CD4-positive, alpha-beta T cell (primary cell): Measurements from ENCODE around the gene CYP19A1. TPM values are rescaled to one million over a fixed set of nuclear protein-coding genes. Genes with fewer than 3 reads are reported as not detected.

Source experiments
- ATAC-seq: fragments of 200-7000 bp; cut with Tn5 transposase; one replicate; pipeline ENCODE4 v1.10.0; 2022; ENCODE audit warnings: mild to moderate bottlenecking; ENCODE audit not compliant: poor library complexity
- CTCF ChIA-PET: fragments of 350-600 bp; sonication (Branson Sonifier 250); formaldehyde crosslinking; loops from one replicate; lab custom pipeline; 2021; ENCODE audit warnings: antibody characterized with exemption, inconsistent platforms; lab: Charles Lee
- POLR2A ChIA-PET: fragments of 350-600 bp; sonication (Branson Sonifier 250); formaldehyde crosslinking; loops from one replicate; lab custom pipeline; 2021; ENCODE audit warnings: antibody characterized with exemption, inconsistent platforms; lab: Charles Lee
- DNase-seq, 14 experiments: peaks; one replicate each; pipeline ENCODE4 v3.0.0-alpha.2; 2013 to 2020; ENCODE audit warnings: mixed read lengths in 2 of 14
- H3K27ac ChIP-seq, 2 donors: one replicate each; pipeline versions ENCODE4 v1.5.1 to v1.7.0; 2013; ENCODE audit warnings: low read length in 2 of 2, low read depth in 1 of 2, mild to moderate bottlenecking in 1 of 2
- H3K27me3 ChIP-seq, 2 experiments: 1 replicate in 1 of 2; 2 replicates in 1 of 2; pipeline versions ENCODE4 v1.6.1 to v1.7.0; 2013; ENCODE audit warnings: low read length in 2 of 2, control low read depth in 1 of 2, mild to moderate bottlenecking in 1 of 2, moderate library complexity in 1 of 2; ENCODE audit not compliant: insufficient read depth in 2 of 2, control insufficient read depth in 1 of 2
- H3K36me3 ChIP-seq: one replicate; pipeline ENCODE4 v1.6.1; 2013; ENCODE audit warnings: low read length, control low read depth; ENCODE audit not compliant: insufficient read depth
- H3K4me1 ChIP-seq: one replicate; pipeline ENCODE4 v1.6.1; 2013; ENCODE audit warnings: low read length, control low read depth; ENCODE audit not compliant: insufficient read depth
- H3K4me3 ChIP-seq: one replicate; pipeline ENCODE4 v1.5.1; 2013; ENCODE audit warnings: mild to moderate bottlenecking, low read length, moderate library complexity
- H3K9me3 ChIP-seq, 2 experiments: 1 replicate in 1 of 2; 2 replicates in 1 of 2; pipeline versions ENCODE4 v1.6.1 to v1.7.0; 2013; ENCODE audit warnings: low read length in 2 of 2, mild to moderate bottlenecking in 2 of 2, control low read depth in 1 of 2, moderate library complexity in 1 of 2; ENCODE audit not compliant: control insufficient read depth in 1 of 2, insufficient read depth in 1 of 2
- H3K27ac Mint-ChIP-seq: one replicate; pipeline ENCODE4 v1.8.0; 2020; ENCODE audit warnings: mixed read lengths
- H3K27me3 Mint-ChIP-seq: one replicate; pipeline ENCODE4 v1.8.0; 2021; ENCODE audit warnings: mixed read lengths
- H3K36me3 Mint-ChIP-seq: one replicate; pipeline ENCODE4 v1.8.0; 2021; ENCODE audit warnings: low read depth, mixed read lengths
- H3K4me1 Mint-ChIP-seq: one replicate; pipeline ENCODE4 v1.8.0; 2021; ENCODE audit warnings: low read depth, mixed read lengths
- H3K4me3 Mint-ChIP-seq: one replicate; pipeline ENCODE4 v1.8.0; 2020; ENCODE audit warnings: mild to moderate bottlenecking, mixed read lengths
- H3K9me3 Mint-ChIP-seq: one replicate; pipeline ENCODE4 v1.8.0; 2020; ENCODE audit warnings: mixed read lengths
- intact Hi-C, 2 experiments: fragments of 100-400 bp; cut with DNase I in 1 of 2; cut with micrococcal nuclease in 1 of 2; formaldehyde crosslinking; loops; one replicate each; pipeline versions ENCODE4 v1.15.1 to v1.9.0; 2023 to 2025; cut with DNase I, micrococcal nuclease
- total RNA-seq, 174 experiments: library from RNA in 2 of 174; stranded (reverse) in 2 of 174; gene quantifications; one replicate each; pipeline ENCODE4 v1.2.3 and lab custom pipeline; 2021 to 2026
- TF ChIP-seq, protein P1 (sequence below): fragments of 200-600 bp; IDR thresholded peaks from one replicate; pipeline ENCODE4 v1.8.0; 2022; ENCODE audit warnings: antibody characterized with exemption, mild to moderate bottlenecking

Gene CYP19A1
- total RNA-seq, 2 experiments from 2014 or later: not detected

DNA sequence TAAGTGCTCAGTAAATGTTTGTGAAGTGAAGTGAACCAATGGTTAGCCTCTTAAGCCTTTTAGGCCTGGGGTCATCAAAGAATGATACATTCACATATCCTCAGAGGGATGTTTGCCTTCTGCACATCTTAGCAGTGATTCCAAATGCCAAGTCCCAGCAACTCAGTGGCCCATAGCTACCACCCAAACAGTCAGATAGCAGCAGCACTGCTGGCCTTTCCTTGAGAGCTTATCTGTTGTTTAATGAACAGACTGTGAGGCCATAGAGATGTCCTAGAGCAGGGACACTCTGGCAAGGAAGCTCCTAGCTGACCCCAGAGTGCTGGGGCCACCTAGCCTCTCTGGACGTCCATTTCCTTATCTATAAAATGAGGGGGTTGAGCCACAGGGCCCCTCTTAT is 86.8 kb downstream of the CYP19A1 start:
- no peaks in the 10 kb centered on the region for H3K9me3 Mint-ChIP-seq
- no peak overlapping the region for H3K4me3 Mint-ChIP-seq
- Histone ChIP-seq H3K36me3 (no peaks in the 10 kb centered on the region), H3K4me3 (no peak overlapping the region), H3K27ac (no peak overlapping the region), H3K4me1 (no peaks in the 10 kb centered on the region), H3K9me3 (no peaks in the 10 kb centered on the region), H3K27me3 (no peaks in the 10 kb centered on the region)
- TF ChIP-seq, protein P1, sequence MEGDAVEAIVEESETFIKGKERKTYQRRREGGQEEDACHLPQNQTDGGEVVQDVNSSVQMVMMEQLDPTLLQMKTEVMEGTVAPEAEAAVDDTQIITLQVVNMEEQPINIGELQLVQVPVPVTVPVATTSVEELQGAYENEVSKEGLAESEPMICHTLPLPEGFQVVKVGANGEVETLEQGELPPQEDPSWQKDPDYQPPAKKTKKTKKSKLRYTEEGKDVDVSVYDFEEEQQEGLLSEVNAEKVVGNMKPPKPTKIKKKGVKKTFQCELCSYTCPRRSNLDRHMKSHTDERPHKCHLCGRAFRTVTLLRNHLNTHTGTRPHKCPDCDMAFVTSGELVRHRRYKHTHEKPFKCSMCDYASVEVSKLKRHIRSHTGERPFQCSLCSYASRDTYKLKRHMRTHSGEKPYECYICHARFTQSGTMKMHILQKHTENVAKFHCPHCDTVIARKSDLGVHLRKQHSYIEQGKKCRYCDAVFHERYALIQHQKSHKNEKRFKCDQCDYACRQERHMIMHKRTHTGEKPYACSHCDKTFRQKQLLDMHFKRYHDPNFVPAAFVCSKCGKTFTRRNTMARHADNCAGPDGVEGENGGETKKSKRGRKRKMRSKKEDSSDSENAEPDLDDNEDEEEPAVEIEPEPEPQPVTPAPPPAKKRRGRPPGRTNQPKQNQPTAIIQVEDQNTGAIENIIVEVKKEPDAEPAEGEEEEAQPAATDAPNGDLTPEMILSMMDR: no peak
- DNase-seq: no peak
- H3K27me3 Mint-ChIP-seq: peaks cover 10% of the 10 kb centered on the region
- no peaks in the 10 kb centered on the region for H3K36me3 Mint-ChIP-seq
- H3K27ac Mint-ChIP-seq: no peak overlapping the region
- intact Hi-C loops: no loop called here
- POLR2A ChIA-PET: no interaction called here
- no peak for ATAC-seq
- no peaks in the 10 kb centered on the region for H3K4me1 Mint-ChIP-seq
- CTCF ChIA-PET: no interaction called here

DNA sequence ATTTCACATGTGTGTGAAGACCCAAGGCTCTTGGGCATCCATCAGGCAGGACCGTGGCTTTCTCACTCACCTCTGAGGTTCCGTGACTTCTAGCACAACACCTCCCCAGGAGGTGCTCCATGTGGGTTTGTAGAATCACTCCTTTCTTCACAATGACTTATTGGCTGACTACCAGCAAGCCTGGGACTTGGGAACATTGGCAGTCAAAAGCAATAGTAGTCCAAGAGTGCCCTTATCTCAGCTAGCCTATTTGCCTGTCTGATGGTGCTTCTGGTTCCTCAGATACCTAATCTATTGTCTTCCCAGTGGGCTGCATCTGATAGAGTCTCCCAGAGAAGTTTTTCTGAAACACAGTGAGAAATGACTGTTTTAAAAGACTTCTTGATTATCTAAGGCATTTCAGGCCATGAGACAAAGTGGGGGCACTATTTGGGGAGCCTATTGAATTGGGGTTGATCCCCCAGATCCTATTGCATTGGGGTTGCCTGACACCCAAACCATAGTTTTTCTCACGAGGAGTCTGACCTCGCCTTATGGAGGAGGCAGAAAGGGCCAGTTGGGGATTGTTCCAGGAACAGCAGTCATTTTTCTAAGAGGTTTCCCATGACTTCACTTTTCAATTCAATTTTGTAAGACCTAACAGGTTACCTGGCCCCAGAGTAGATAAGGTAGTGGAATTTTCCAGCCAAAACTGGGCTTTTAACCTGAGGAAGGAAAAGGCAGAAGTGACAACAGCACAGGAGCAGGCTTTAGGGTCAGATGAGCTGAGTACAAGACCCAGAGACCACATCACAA is 88.0 kb downstream of the CYP19A1 start:
- H3K27ac ChIP-seq: no peak overlapping the region
- Mint-ChIP-seq H3K4me3 (no peak overlapping the region), H3K27ac (no peak overlapping the region), H3K9me3 (no peaks in the 10 kb centered on the region), H3K36me3 (no peaks in the 10 kb centered on the region), H3K27me3 (peaks cover 8% of the 10 kb centered on the region), H3K4me1 (no peaks in the 10 kb centered on the region)
- intact Hi-C loops: no loop called here
- ChIA-PET CTCF (no interaction called here), POLR2A (no interaction called here)
- TF ChIP-seq, protein P1: no peak
- H3K4me3 ChIP-seq: no peak overlapping the region
- no peaks in the 10 kb centered on the region for H3K36me3 ChIP-seq
- ATAC-seq: no peak
- no peaks in the 10 kb centered on the region for H3K27me3 ChIP-seq
- no peaks in the 10 kb centered on the region for H3K4me1 ChIP-seq
- H3K9me3 ChIP-seq: no peaks in the 10 kb centered on the region
- no peak for DNase-seq

DNA sequence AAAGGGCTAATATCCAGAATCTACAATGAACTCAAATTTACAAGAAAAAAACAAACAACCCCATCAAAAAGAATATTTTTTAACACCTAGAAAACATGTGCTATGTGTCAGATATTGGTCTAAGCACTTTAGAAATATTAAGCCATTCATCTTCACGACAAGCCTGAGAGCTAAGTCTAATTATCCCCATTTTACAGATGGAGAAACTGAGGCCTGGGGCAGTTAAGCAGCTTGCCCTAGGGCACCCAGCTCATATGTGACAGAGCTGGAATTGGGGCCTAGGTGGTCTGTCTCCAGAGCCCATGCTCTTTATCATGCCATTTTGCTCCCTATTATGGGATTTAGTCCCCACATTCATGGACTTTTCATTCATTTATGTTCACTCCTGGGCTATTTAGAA is 92.8 kb downstream of the CYP19A1 start:
- TF ChIP-seq, protein P1: no peak
- Histone ChIP-seq H3K36me3 (no peaks in the 10 kb centered on the region), H3K27me3 (no peaks in the 10 kb centered on the region), H3K4me1 (no peaks in the 10 kb centered on the region), H3K9me3 (no peaks in the 10 kb centered on the region), H3K27ac (no peak overlapping the region), H3K4me3 (no peak overlapping the region)
- no peaks in the 10 kb centered on the region for H3K9me3 Mint-ChIP-seq
- ATAC-seq (no peak), DNase-seq (no peak)
- H3K27me3 Mint-ChIP-seq: peaks cover 13% of the 10 kb centered on the region
- no peak overlapping the region for H3K4me3 Mint-ChIP-seq
- H3K4me1 Mint-ChIP-seq: no peaks in the 10 kb centered on the region
- ChIA-PET CTCF (no interaction called here), POLR2A (no interaction called here)
- H3K27ac Mint-ChIP-seq: no peak overlapping the region
- intact Hi-C loops: no loop called here
- no peaks in the 10 kb centered on the region for H3K36me3 Mint-ChIP-seq
